Stimulated activated CD8-positive, alpha-beta memory T cell treated with anti-CD3 and anti-CD28 coated beads, Interleukin-4, amount 100 ng/mL, for 48 hours (primary cell): ENCODE results near the gene IKZF2.

ENCODE experiments used
- DNase-seq: peaks from one replicate; pipeline ENCODE4 v3.0.0-alpha.2; 2020

The IKZF2 gene

DNA sequence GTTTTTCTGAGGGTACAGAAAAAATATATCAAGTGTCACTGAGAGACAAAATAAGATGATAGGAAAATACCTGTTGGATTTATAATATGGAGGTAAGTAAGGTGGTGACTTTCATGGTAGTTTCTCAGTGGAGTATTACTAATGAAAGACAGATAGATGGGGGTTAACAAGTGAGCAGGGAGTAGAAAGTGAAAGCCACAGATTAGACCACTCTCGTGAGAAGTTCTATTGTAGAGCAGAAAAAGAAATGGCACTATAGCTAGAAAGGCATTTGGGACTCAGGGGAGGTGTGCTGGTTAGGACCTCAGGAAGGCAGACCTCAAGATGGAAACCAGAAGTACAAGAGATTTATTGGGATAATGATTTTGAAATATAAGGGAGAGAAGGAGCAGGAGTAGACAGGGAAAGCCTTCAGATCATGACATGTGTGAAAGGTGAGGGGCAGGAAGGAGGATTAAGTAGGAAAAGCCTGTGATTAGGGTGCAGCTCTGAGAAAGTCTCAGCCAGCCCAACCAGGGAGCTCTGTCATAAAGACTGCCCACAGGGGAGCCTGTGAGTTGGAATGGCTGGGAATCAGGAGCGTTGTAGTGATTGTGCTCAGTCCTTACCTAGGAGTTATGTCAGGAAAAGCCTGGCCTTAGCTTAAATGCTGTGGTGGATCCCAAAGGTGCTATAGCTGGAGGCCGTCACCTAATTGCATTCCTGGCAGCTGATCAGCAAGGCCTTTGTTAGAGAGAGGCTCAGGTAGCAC, 198.1 kb downstream of the IKZF2 start:
- DNase-seq: no peak

DNA sequence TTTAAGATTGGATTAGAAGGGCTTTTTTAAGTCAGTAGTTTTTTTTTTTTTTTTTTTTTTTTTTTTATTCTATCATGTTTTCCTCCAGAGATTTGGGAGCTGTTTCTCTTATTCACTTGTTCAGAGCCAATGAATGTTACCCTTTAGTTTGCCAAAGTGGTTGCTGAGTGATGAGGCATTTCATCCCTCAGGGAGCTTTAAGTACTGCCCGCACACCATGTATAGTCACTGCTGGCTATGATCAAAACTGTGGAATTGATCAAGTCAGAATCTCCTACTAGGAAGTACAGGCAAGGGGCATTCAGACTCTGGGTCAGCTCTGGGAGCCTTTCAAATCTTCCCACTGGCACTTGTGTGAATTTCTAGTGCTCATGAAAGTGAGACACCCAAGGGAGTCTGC, 201.6 kb downstream of the IKZF2 start:
- no peak for DNase-seq
